Endothelial cell of umbilical vein (primary cell): Measurements from ENCODE around the gene MYMX. TPM values are rescaled to one million over a fixed set of nuclear protein-coding genes. Genes with fewer than 3 reads are reported as not detected.

Experiments used
- BruUV-seq: library from RNA; stranded (reverse); fragments of 400-500 nt; replicated peaks from 2 replicates; lab custom pipeline; 2021; lab: Mats Ljungman, UMichigan
- CTCF ChIA-PET: fragments of 300-600, 350-600 bp; sonication (Branson Sonifier 250); formaldehyde crosslinking; loops from one replicate; lab custom pipeline; 2021; ENCODE audit warnings: antibody characterized with exemption, inconsistent platforms; lab: Charles Lee
- POLR2A ChIA-PET: fragments of 300-600, 350-600 bp; sonication (Branson Sonifier 250); formaldehyde crosslinking; loops from one replicate; lab custom pipeline; 2021; ENCODE audit warnings: antibody characterized with exemption, inconsistent platforms; lab: Charles Lee
- DNase-seq: peaks from one replicate; pipeline ENCODE4 v3.0.0-alpha.2; 2011; ENCODE audit warnings: low read depth, low spot score
- FAIRE-seq: peaks from 2 replicates; lab custom pipeline; 2011; peaks lifted over from hg19 to GRCh38; lab: Jason Lieb, UNC
- H2AFZ ChIP-seq: 2 replicates; pipeline ENCODE4 v1.6.0; 2012; ENCODE audit warnings: low read depth, low read length, control low read depth, inconsistent platforms
- H3K27ac ChIP-seq: 2 replicates; pipeline ENCODE4 v1.5.1; 2011; ENCODE audit warnings: low read depth, mild to moderate bottlenecking, control low read depth, low read length, moderate library complexity; ENCODE audit not compliant: insufficient read depth
- H3K27me3 ChIP-seq, 2 experiments: 2 replicates each; pipeline versions ENCODE4 v1.6.0 to v1.6.1; 2011; ENCODE audit warnings: low read length in 2 of 2, mixed read lengths in 1 of 2; ENCODE audit not compliant: control insufficient read depth in 2 of 2, insufficient read depth in 2 of 2
- H3K36me3 ChIP-seq, 2 experiments: 2 replicates in 1 of 2; 3 replicates in 1 of 2; pipeline ENCODE4 v1.5.1; 2011; ENCODE audit warnings: low read length in 2 of 2, mild to moderate bottlenecking in 1 of 2, moderate library complexity in 1 of 2; ENCODE audit not compliant: control insufficient read depth in 2 of 2, insufficient read depth in 2 of 2; ENCODE audit errors: extremely low read depth in 1 of 2
- H3K4me1 ChIP-seq: 3 replicates; pipeline ENCODE4 v1.5.1; 2011; ENCODE audit warnings: mild to moderate bottlenecking, low read length; ENCODE audit not compliant: control insufficient read depth, insufficient read depth; ENCODE audit errors: extremely low read depth
- H3K4me2 ChIP-seq: 2 replicates; pipeline ENCODE4 v1.6.1; 2011; ENCODE audit warnings: low read length, control low read depth, mixed read lengths; ENCODE audit not compliant: insufficient read depth
- H3K4me3 ChIP-seq, 3 experiments: fragments of 200-600 bp in 1 of 3; sonication (generic), shearing (Covaris generic) in 1 of 3; replicated peaks in 1 of 3; 2 replicates each; pipeline ENCODE4 v1.5.1; 2011 to 2016; ENCODE audit warnings: control low read depth in 3 of 3, low read length in 3 of 3, mild to moderate bottlenecking in 2 of 3, inconsistent platforms in 1 of 3, low read depth in 1 of 3, moderate library complexity in 1 of 3; ENCODE audit not compliant: insufficient read depth in 1 of 3
- H3K79me2 ChIP-seq: 2 replicates; pipeline ENCODE4 v1.6.0; 2012; ENCODE audit warnings: low read length, inconsistent platforms; ENCODE audit not compliant: control insufficient read depth, insufficient read depth
- H3K9ac ChIP-seq: replicated peaks from 2 replicates; pipeline ENCODE3; 2011; ENCODE audit warnings: low read length, control low read depth; ENCODE audit not compliant: insufficient read depth; ENCODE audit errors: extremely low read depth
- H3K9me1 ChIP-seq: replicated peaks from 3 replicates; pipeline ENCODE4 v1.6.0; 2011; ENCODE audit warnings: mild to moderate bottlenecking, low read length; ENCODE audit not compliant: control insufficient read depth, insufficient read depth; ENCODE audit errors: extremely low read depth
- H3K9me3 ChIP-seq: replicated peaks from 2 replicates; pipeline ENCODE4 v1.5.1; 2012; ENCODE audit warnings: low read length, inconsistent platforms; ENCODE audit not compliant: control insufficient read depth, insufficient read depth
- H4K20me1 ChIP-seq: replicated peaks from 2 replicates; pipeline ENCODE3; 2011; ENCODE audit warnings: mild to moderate bottlenecking, low read length; ENCODE audit not compliant: control insufficient read depth, insufficient read depth; ENCODE audit errors: extremely low read depth
- EZH2 ChIP-seq: IDR thresholded peaks from 2 replicates; pipeline ENCODE4 v1.6.1; 2012; ENCODE audit warnings: borderline replicate concordance, low read depth, mild to moderate bottlenecking, moderate library complexity, low read length, inconsistent platforms; ENCODE audit not compliant: severe bottlenecking
- FOS ChIP-seq: IDR thresholded peaks from 2 replicates; pipeline ENCODE4 v1.6.1; 2011; ENCODE audit warnings: mild to moderate bottlenecking, low read length, moderate library complexity, borderline replicate concordance; ENCODE audit not compliant: insufficient read depth
- GATA2 ChIP-seq: IDR thresholded peaks from 2 replicates; pipeline ENCODE4 v1.7.0; 2011; ENCODE audit warnings: low read depth, mild to moderate bottlenecking, moderate library complexity, mixed read lengths, low read length; ENCODE audit not compliant: insufficient read length, insufficient read depth
- JUN ChIP-seq: IDR thresholded peaks from 2 replicates; pipeline ENCODE4 v1.6.1; 2011; ENCODE audit warnings: borderline replicate concordance, low read depth; ENCODE audit not compliant: insufficient read length, insufficient read depth
- MYC ChIP-seq: IDR thresholded peaks from one replicate; pipeline ENCODE4 v1.6.1; 2011; ENCODE audit warnings: mild to moderate bottlenecking, low read depth, low read length
- POLR2A ChIP-seq: IDR thresholded peaks from 2 replicates; pipeline ENCODE4 v1.6.1; 2012; ENCODE audit warnings: low read depth, mild to moderate bottlenecking, control low read depth, low read length
- POLR2AphosphoS5 ChIP-seq: IDR thresholded peaks from 2 replicates; pipeline ENCODE4 v1.6.1; 2012; ENCODE audit warnings: low read depth, mild to moderate bottlenecking, control low read depth, low read length, moderate library complexity; ENCODE audit not compliant: insufficient read depth
- dilution Hi-C: fragments of 300-500 bp; cut with MboI; formaldehyde crosslinking; loops from one replicate; pipeline ENCODE4 v1.15.0; 2019; ENCODE audit warnings: low sequenced_read_pairs; ENCODE audit not compliant: extremely low pct_ligation_motif_present
- intact Hi-C: fragments of 100-400 bp; cut with micrococcal nuclease; formaldehyde crosslinking; loops from one replicate; pipeline ENCODE4 v1.10.0; 2022
- polyA plus RNA-seq, 4 experiments: library from polyadenylated mRNA; depleted of rRNA in 3 of 4; stranded (reverse) in 3 of 4; unstranded in 1 of 4; fragments of >200 nt; gene quantifications; 2 replicates each; pipeline versions ENCODE4 v1.2.1 to v1.2.3, GENCODE V29; 2011 to 2012; ENCODE audit warnings: missing spikeins in 1 of 4
- total RNA-seq: library from RNA; stranded (reverse); gene quantifications from 2 replicates; pipeline ENCODE4 v1.2.3, GENCODE V29; 2021
- TF ChIP-seq, protein P1 (sequence below), 2 donors: IDR thresholded peaks; 1 replicate in 1 of 2; 2 replicates in 1 of 2; pipeline ENCODE4 v1.5.1; 2011; ENCODE audit warnings: low read length in 2 of 2, mild to moderate bottlenecking in 2 of 2, moderate library complexity in 2 of 2, control low read depth in 1 of 2, inconsistent platforms in 1 of 2, low read depth in 1 of 2; ENCODE audit not compliant: insufficient read depth in 1 of 2; ENCODE audit errors: extremely low read depth in 1 of 2
- TF ChIP-seq, protein P2 (sequence below): IDR thresholded peaks from 2 replicates; pipeline ENCODE4 v1.6.1; 2011; ENCODE audit not compliant: insufficient read depth, insufficient read length

Gene MYMX
- total and polyA plus RNA-seq, 2 donors (not counting 3 experiments of a cell fraction or from before 2014, with no cell fraction given), result 0.18 TPM; not detected in 1

DNA sequence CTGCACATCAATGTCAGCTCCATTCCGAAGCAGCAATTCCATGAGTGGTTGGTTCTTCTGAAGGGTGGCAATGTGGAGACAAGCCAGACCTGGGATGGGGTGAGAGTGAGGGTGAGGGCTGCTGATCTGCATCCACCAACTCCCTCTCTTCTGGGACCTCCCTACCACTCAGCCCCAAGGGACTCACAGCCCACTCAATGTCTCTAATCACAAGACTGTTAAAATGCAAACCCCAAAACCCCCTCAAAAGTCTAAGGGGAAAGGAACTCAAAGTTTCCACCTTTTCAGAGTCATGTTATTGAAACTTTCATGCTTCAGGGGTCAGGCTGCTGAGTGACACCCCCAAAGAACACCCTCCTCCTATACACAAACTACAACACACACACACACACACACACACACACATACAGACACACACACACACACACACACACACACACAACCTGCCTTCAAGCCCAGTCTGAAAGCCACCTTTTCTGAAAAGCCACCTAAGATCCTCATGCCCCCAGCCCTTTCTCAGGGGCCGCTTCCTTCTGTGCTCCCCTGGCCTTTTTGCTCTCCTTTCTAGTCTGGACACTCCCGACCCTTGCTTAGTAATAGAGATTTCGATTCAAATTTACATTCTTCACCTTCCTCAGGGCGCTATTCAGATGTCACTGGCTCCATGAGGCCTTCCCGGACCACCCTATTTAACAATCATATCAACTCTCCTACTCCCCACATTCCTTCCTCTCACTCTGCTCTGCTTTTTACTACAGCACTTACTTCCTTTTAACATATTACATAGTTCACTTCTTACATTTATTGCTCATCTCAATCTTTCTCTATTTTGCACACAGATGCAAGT, 43.9 kb downstream of the MYMX start:
- ChIA-PET POLR2A (interaction anchor here (0.9 kb wide), 1 partner anchor 14 kb away, joined by 3 read pairs; the partner anchor contains the start of gene HSP90AB1), CTCF (no interaction called here)
- dilution Hi-C loops, result no loop called here

DNA sequence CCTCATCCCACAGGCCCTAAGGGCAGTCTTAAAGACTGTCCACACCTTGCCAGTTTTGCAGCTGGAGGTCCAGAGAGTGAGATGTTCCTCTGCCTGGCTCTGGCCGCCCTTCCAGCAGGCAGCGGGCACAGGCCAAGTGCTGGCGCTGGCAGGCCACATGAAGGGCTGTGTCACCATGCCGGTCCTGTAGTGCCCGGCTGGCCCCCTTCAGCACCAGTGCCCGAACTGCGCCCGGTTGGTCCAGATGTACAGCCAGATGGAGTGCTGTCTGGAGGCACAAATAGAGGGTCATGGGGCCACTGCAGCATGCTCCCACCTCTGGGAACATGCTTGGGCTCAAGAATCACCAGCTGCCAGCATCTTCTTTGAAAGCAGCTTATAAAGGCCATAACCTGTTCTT, 44.9 kb downstream of the MYMX start:
- Histone ChIP-seq H3K27ac (no peak overlapping the region), H3K4me1 (peaks cover 32% of the 10 kb centered on the region), H3K4me2 (no peak overlapping the region), H3K4me3 (no peak overlapping the region), H3K9me3 (no peaks in the 10 kb centered on the region), H3K79me2 (peaks cover 29% of the 10 kb centered on the region), H4K20me1 (no peaks in the 10 kb centered on the region), H3K9me1 (no peaks in the 10 kb centered on the region), H2AFZ (no peak overlapping the region), H3K9ac (no peak overlapping the region), H3K36me3 (peaks cover 3 to 21% of the 10 kb centered on the region in 2 experiments), H3K27me3 (no peaks in the 10 kb centered on the region)
- intact Hi-C loops (no loop called here), dilution Hi-C loops (no loop called here)
- ChIA-PET POLR2A (interaction anchor here (0.9 to 1.4 kb wide), 3 partner anchors 15 to 44 kb away, joined by 3 read pairs; partner anchors contain the start of gene HSP90AB1), CTCF (interaction anchor here (1.2 kb wide), 1 partner anchor 19 kb away, joined by 3 read pairs; no protein-coding TSS in a partner anchor)
- BruUV-seq, result no TSS peak
- FAIRE-seq (no peak), DNase-seq (no peak)
- TF ChIP-seq POLR2AphosphoS5 (no peak), FOS (no peak), GATA2 (no peak), POLR2A (no peak), MYC (no peak), EZH2 (no peak), JUN (no peak)
- TF ChIP-seq, protein P1, sequence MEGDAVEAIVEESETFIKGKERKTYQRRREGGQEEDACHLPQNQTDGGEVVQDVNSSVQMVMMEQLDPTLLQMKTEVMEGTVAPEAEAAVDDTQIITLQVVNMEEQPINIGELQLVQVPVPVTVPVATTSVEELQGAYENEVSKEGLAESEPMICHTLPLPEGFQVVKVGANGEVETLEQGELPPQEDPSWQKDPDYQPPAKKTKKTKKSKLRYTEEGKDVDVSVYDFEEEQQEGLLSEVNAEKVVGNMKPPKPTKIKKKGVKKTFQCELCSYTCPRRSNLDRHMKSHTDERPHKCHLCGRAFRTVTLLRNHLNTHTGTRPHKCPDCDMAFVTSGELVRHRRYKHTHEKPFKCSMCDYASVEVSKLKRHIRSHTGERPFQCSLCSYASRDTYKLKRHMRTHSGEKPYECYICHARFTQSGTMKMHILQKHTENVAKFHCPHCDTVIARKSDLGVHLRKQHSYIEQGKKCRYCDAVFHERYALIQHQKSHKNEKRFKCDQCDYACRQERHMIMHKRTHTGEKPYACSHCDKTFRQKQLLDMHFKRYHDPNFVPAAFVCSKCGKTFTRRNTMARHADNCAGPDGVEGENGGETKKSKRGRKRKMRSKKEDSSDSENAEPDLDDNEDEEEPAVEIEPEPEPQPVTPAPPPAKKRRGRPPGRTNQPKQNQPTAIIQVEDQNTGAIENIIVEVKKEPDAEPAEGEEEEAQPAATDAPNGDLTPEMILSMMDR (IDR thresholded peaks at IDR 0.05; ENCODE audit: extremely low read depth in 1 of 2, insufficient read depth in 1 of 2, low read depth in 1 of 2, low read length in 2 of 2), result no peak
- TF ChIP-seq, protein P2, sequence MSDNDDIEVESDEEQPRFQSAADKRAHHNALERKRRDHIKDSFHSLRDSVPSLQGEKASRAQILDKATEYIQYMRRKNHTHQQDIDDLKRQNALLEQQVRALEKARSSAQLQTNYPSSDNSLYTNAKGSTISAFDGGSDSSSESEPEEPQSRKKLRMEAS, result no peak

More for the DNA sequence above, 43.9 kb downstream of the MYMX start:
- no peak overlapping the region for H3K27ac ChIP-seq
- H3K9ac ChIP-seq, result no peak overlapping the region
- H3K27me3 ChIP-seq, result no peaks in the 10 kb centered on the region
- DNase-seq (no peak), FAIRE-seq (no peak)
- H3K4me3 ChIP-seq, result no peak overlapping the region
- no peak overlapping the region for H3K4me2 ChIP-seq
- peaks cover 38% of the 10 kb centered on the region for H3K79me2 ChIP-seq
- H3K4me1 ChIP-seq, result peaks cover 39% of the 10 kb centered on the region
- TF ChIP-seq GATA2, result no peak
- no peak for TF ChIP-seq MYC
- no peak for TF ChIP-seq FOS
- no peak for TF ChIP-seq JUN
- TF ChIP-seq POLR2A, result no peak
- H3K9me3 ChIP-seq, result no peaks in the 10 kb centered on the region
- H4K20me1 ChIP-seq, result no peaks in the 10 kb centered on the region
- H2AFZ ChIP-seq, result no peak overlapping the region
- peaks cover 3 to 21% of the 10 kb centered on the region in 2 experiments for H3K36me3 ChIP-seq
- BruUV-seq, result no TSS peak
- intact Hi-C loops, result no loop called here
- H3K9me1 ChIP-seq, result no peaks in the 10 kb centered on the region
